HCT116 (cell line): ENCODE data around the gene LYRM4. TPM values are rescaled to one million over a fixed set of nuclear protein-coding genes. Genes with fewer than 3 reads are reported as not detected.

Experiments used
- ATAC-seq: fragments of 200-7000 bp; cut with Tn5 transposase; 2 replicates; pipeline ENCODE4 v1.9.1; 2020; ENCODE audit warnings: mild to moderate bottlenecking, moderate library complexity
- BruUV-seq: library from RNA; stranded (reverse); fragments of 400-500 nt; replicated peaks from 2 replicates; lab custom pipeline; 2021; lab: Mats Ljungman, UMichigan
- CTCF ChIA-PET: fragments of 300-600 bp; sonication (Branson Sonifier 250); formaldehyde crosslinking; loops from one replicate; lab custom pipeline; 2021; ENCODE audit warnings: antibody characterized with exemption; lab: Charles Lee
- POLR2A ChIA-PET: fragments of 300-600, 350-600 bp; sonication (Branson Sonifier 250); formaldehyde crosslinking; loops from one replicate; lab custom pipeline; 2021; ENCODE audit warnings: antibody characterized with exemption; lab: Charles Lee
- RAD21 ChIA-PET, 2 experiments: fragments of 300-600 bp; sonication (Branson Sonifier 250); formaldehyde crosslinking; loops; one replicate each; lab custom pipeline; 2023; ENCODE audit warnings: low total read pairs in 2 of 2; ENCODE audit not compliant: uncharacterized antibody in 2 of 2, unreplicated experiment in 2 of 2, low non-redundant PET in 1 of 2; lab: Charles Lee
- DNase-seq: peaks from one replicate; pipeline ENCODE4 v3.0.0-alpha.2; 2010; ENCODE audit warnings: low read depth, low spot score
- H2AFZ ChIP-seq: fragments of 200-600 bp; shearing (Covaris generic), sonication (generic); 2 replicates; pipeline ENCODE4 v1.6.1; 2017; ENCODE audit warnings: low read depth, mixed run types, mixed read lengths, antibody characterized with exemption, low read length; ENCODE audit not compliant: poor library complexity, severe bottlenecking
- H3K27ac ChIP-seq: 2 replicates; pipeline ENCODE4 v1.5.1; 2012; ENCODE audit warnings: low read depth, low read length
- H3K27me3 ChIP-seq: fragments of 200-600 bp; sonication (generic); 2 replicates; pipeline ENCODE4 v1.6.1; 2016; ENCODE audit warnings: mixed run types, low read length, mixed read lengths; ENCODE audit not compliant: insufficient read depth
- H3K36me3 ChIP-seq, 2 experiments: fragments of 200-500 bp in 1 of 2; fragments of 200-600 bp in 1 of 2; sonication (Bioruptor generic) in 1 of 2; sonication (generic) in 1 of 2; 2 replicates each; pipeline versions ENCODE4 v1.5.1 to v1.6.1; 2014 to 2016; ENCODE audit warnings: low read length in 2 of 2, inconsistent platforms in 1 of 2, mixed read lengths in 1 of 2, mixed run types in 1 of 2; ENCODE audit not compliant: insufficient read depth in 2 of 2, control insufficient read depth in 1 of 2
- H3K4me1 ChIP-seq, 2 experiments: fragments of 200-600 bp in 1 of 2; sonication (generic) in 1 of 2; 2 replicates each; pipeline versions ENCODE4 v1.5.1 to v1.6.1; 2012 to 2017; ENCODE audit warnings: low read length in 2 of 2, inconsistent platforms in 1 of 2, mild to moderate bottlenecking in 1 of 2, mixed read lengths in 1 of 2, mixed run types in 1 of 2, moderate library complexity in 1 of 2; ENCODE audit not compliant: insufficient read depth in 2 of 2, control insufficient read depth in 1 of 2
- H3K4me2 ChIP-seq: fragments of 200-600 bp; sonication (generic); 2 replicates; pipeline ENCODE4 v1.6.1; 2017; ENCODE audit warnings: mixed run types, low read length, mixed read lengths
- H3K4me3 ChIP-seq, 2 experiments: fragments of 200-600 bp in 1 of 2; sonication (generic) in 1 of 2; replicated peaks in 1 of 2; 2 replicates each; pipeline ENCODE4 v1.5.1; 2011 to 2016; ENCODE audit warnings: low read length in 2 of 2, control low read depth in 1 of 2, low read depth in 1 of 2, mild to moderate bottlenecking in 1 of 2, mixed read lengths in 1 of 2, mixed run types in 1 of 2
- H3K79me2 ChIP-seq: fragments of 200-600 bp; sonication (generic); 2 replicates; pipeline ENCODE4 v1.6.1; 2017; ENCODE audit warnings: mild to moderate bottlenecking, mixed run types, low read length, moderate library complexity, mixed read lengths; ENCODE audit not compliant: insufficient read depth
- H3K9ac ChIP-seq: fragments of 200-600 bp; sonication (generic); 2 replicates; pipeline ENCODE4 v1.6.1; 2016; ENCODE audit warnings: low read length, mixed read lengths
- H3K9me2 ChIP-seq: fragments of 200-600 bp; sonication (generic), shearing (Covaris generic); 2 replicates; pipeline ENCODE4 v1.6.1; 2017; ENCODE audit warnings: mixed run types, mild to moderate bottlenecking, moderate library complexity; ENCODE audit not compliant: insufficient read depth
- H3K9me3 ChIP-seq, 2 experiments: fragments of 200-500 bp in 1 of 2; fragments of 200-600 bp in 1 of 2; sonication (Bioruptor generic) in 1 of 2; sonication (generic) in 1 of 2; 2 replicates each; pipeline ENCODE4 v1.6.1; 2014 to 2017; ENCODE audit warnings: low read length in 2 of 2, mixed read lengths in 2 of 2, inconsistent platforms in 1 of 2, low read depth in 1 of 2, mild to moderate bottlenecking in 1 of 2, mixed run types in 1 of 2, moderate library complexity in 1 of 2; ENCODE audit not compliant: control insufficient read depth in 1 of 2, insufficient read depth in 1 of 2
- H4K20me1 ChIP-seq: fragments of 200-600 bp; sonication (generic), shearing (Covaris generic); 2 replicates; pipeline ENCODE4 v1.6.1; 2017; ENCODE audit warnings: mixed run types, mild to moderate bottlenecking, moderate library complexity; ENCODE audit not compliant: insufficient read depth
- CBX3 ChIP-seq: IDR thresholded peaks from 2 replicates; pipeline ENCODE4 v1.6.1; 2012; ENCODE audit warnings: low read depth
- CEBPB ChIP-seq: IDR thresholded peaks from 2 replicates; pipeline ENCODE4 v1.6.1; 2012; ENCODE audit warnings: low read depth
- EGR1 ChIP-seq: IDR thresholded peaks from 2 replicates; pipeline ENCODE4 v1.6.1; 2012; ENCODE audit warnings: low read depth
- ELF1 ChIP-seq: IDR thresholded peaks from 2 replicates; pipeline ENCODE4 v1.6.1; 2012; ENCODE audit warnings: low read depth, borderline replicate concordance
- EZH2 ChIP-seq: fragments of 200-600 bp; sonication (generic); IDR thresholded peaks from 2 replicates; pipeline ENCODE4 v1.6.1; 2017; ENCODE audit warnings: antibody characterized with exemption, mixed run types
- EZH2phosphoT487 ChIP-seq: fragments of 200-600 bp; IDR thresholded peaks from 2 replicates; pipeline ENCODE4 v1.6.1; 2018; ENCODE audit warnings: antibody characterized with exemption, borderline replicate concordance
- FOSL1 ChIP-seq: IDR thresholded peaks from 2 replicates; pipeline ENCODE4 v1.6.1; 2012; ENCODE audit warnings: low read depth
- MAX ChIP-seq: IDR thresholded peaks from 2 replicates; pipeline ENCODE4 v1.6.1; 2012
- POLR2A ChIP-seq: IDR thresholded peaks from 2 replicates; pipeline ENCODE4 v1.7.0; 2011; ENCODE audit warnings: borderline replicate concordance; ENCODE audit not compliant: insufficient read depth, insufficient read length; ENCODE audit errors: extremely low read depth
- POLR2AphosphoS5 ChIP-seq: IDR thresholded peaks from 2 replicates; pipeline ENCODE4 v1.6.1; 2011; ENCODE audit warnings: mild to moderate bottlenecking, low read depth, low read length, moderate library complexity
- RAD21 ChIP-seq: IDR thresholded peaks from 2 replicates; pipeline ENCODE4 v1.6.1; 2012; ENCODE audit warnings: low read depth, mild to moderate bottlenecking
- REST ChIP-seq: IDR thresholded peaks from 2 replicates; pipeline ENCODE4 v1.6.1; 2012; ENCODE audit warnings: low read depth
- SP1 ChIP-seq: IDR thresholded peaks from 2 replicates; pipeline ENCODE4 v1.6.1; 2012; ENCODE audit warnings: low read depth
- SRF ChIP-seq: IDR thresholded peaks from 2 replicates; pipeline ENCODE4 v1.6.1; 2012; ENCODE audit warnings: low read depth
- YY1 ChIP-seq: IDR thresholded peaks from 2 replicates; pipeline ENCODE4 v1.6.1; 2011; ENCODE audit warnings: low read length, low read depth, moderate library complexity, mild to moderate bottlenecking; ENCODE audit not compliant: insufficient replicate concordance; ENCODE audit errors: extremely low read depth
- ZFX ChIP-seq: fragments of 450-650 bp; IDR thresholded peaks from 2 replicates; pipeline ENCODE4 v1.6.1; 2017
- ZNF274 ChIP-seq: fragments of 200-500 bp; sonication (Bioruptor generic); IDR thresholded peaks from 2 replicates; pipeline ENCODE4 v1.6.1; 2014; ENCODE audit warnings: mild to moderate bottlenecking, low read depth, low read length, inconsistent platforms
- intact Hi-C: fragments of 100-400 bp; cut with micrococcal nuclease; formaldehyde crosslinking; loops from 2 replicates; pipeline ENCODE4 v1.10.0; 2022
- total RNA-seq: library from RNA; stranded (reverse); gene quantifications from one replicate; pipeline ENCODE4 v1.2.1, GENCODE V29; 2021; ENCODE audit not compliant: unreplicated experiment
- TF ChIP-seq, protein P1 (sequence below), 3 experiments: fragments of 200-600 bp in 1 of 3; sonication (generic) in 1 of 3; IDR thresholded peaks in 2 of 3; conservative IDR thresholded peaks in 1 of 3; 2 replicates each; pipeline ENCODE4 v1.5.1; 2012 to 2017; ENCODE audit warnings: low read depth in 2 of 3, low read length in 2 of 3, antibody characterized with exemption in 1 of 3, borderline replicate concordance in 1 of 3, control low read depth in 1 of 3, mild to moderate bottlenecking in 1 of 3, mixed read lengths in 1 of 3, mixed run types in 1 of 3, moderate library complexity in 1 of 3; ENCODE audit not compliant: insufficient read depth in 1 of 3
- TF ChIP-seq, protein P2 (sequence below): IDR thresholded peaks from 2 replicates; pipeline ENCODE4 v1.6.1; 2012
- TF ChIP-seq, protein P3 (sequence below): IDR thresholded peaks from 2 replicates; pipeline ENCODE4 v1.6.1; 2011; ENCODE audit warnings: mild to moderate bottlenecking, low read length, moderate library complexity; ENCODE audit not compliant: insufficient replicate concordance; ENCODE audit errors: extremely low read depth

LYRM4 gene
- total RNA-seq, 1 experiment from 2014 or later: 30.1 TPM

GRCh38 chr6:5208057-5208456 lies 52.7 kb downstream of the LYRM4 start:
- H3K4me3 ChIP-seq: no peak overlapping the region
- no peaks in the 10 kb centered on the region for H3K9me2 ChIP-seq
- H3K36me3 ChIP-seq: 0 out of 4 replicates have a peak, but pooled peaks cover 0 to under 1% of the 10 kb centered on the region in 2 experiments
- H3K9me3 ChIP-seq: no peaks in the 10 kb centered on the region
- H3K27ac ChIP-seq: no peak overlapping the region
- POLR2A ChIA-PET: no interaction called here
- no peak overlapping the region for H3K4me2 ChIP-seq
- intact Hi-C loops: no loop called here
- no peak for DNase-seq
- no peaks in the 10 kb centered on the region for H3K4me1 ChIP-seq
- ATAC-seq: no peak
- H3K9ac ChIP-seq: no peak overlapping the region
- peaks cover 14% of the 10 kb centered on the region; the same call in 1 of the 2 replicates for H3K79me2 ChIP-seq
- no TSS peak for BruUV-seq
- CTCF ChIA-PET: no interaction called here
- RAD21 ChIA-PET: interaction anchor here in 1 of 2 experiments (0.6 kb wide), 1 partner anchor 37 kb away, joined by 3 read pairs; no protein-coding TSS in a partner anchor
- no peak overlapping the region for H2AFZ ChIP-seq
- no peaks in the 10 kb centered on the region for H3K27me3 ChIP-seq
- TF ChIP-seq CBX3 (no peak), POLR2AphosphoS5 (no peak), SRF (no peak), MAX (no peak), YY1 (no peak), REST (no peak), SP1 (no peak), EZH2phosphoT487 (no peak), ELF1 (no peak), CEBPB (no peak), POLR2A (no peak), EZH2 (no peak), ZNF274 (no peak), RAD21 (no peak), FOSL1 (no peak), EGR1 (no peak), ZFX (no peak)
- TF ChIP-seq, protein P1, sequence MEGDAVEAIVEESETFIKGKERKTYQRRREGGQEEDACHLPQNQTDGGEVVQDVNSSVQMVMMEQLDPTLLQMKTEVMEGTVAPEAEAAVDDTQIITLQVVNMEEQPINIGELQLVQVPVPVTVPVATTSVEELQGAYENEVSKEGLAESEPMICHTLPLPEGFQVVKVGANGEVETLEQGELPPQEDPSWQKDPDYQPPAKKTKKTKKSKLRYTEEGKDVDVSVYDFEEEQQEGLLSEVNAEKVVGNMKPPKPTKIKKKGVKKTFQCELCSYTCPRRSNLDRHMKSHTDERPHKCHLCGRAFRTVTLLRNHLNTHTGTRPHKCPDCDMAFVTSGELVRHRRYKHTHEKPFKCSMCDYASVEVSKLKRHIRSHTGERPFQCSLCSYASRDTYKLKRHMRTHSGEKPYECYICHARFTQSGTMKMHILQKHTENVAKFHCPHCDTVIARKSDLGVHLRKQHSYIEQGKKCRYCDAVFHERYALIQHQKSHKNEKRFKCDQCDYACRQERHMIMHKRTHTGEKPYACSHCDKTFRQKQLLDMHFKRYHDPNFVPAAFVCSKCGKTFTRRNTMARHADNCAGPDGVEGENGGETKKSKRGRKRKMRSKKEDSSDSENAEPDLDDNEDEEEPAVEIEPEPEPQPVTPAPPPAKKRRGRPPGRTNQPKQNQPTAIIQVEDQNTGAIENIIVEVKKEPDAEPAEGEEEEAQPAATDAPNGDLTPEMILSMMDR (IDR thresholded peaks at IDR 0.05 in 2 of 3, conservative IDR thresholded peaks at IDR 0.05 in 1 of 3; ENCODE audit: borderline replicate concordance in 1 of 3, insufficient read depth in 1 of 3, low read depth in 2 of 3, low read length in 2 of 3): no peak
- TF ChIP-seq, protein P2, sequence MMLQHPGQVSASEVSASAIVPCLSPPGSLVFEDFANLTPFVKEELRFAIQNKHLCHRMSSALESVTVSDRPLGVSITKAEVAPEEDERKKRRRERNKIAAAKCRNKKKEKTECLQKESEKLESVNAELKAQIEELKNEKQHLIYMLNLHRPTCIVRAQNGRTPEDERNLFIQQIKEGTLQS: no peak
- TF ChIP-seq, protein P3, sequence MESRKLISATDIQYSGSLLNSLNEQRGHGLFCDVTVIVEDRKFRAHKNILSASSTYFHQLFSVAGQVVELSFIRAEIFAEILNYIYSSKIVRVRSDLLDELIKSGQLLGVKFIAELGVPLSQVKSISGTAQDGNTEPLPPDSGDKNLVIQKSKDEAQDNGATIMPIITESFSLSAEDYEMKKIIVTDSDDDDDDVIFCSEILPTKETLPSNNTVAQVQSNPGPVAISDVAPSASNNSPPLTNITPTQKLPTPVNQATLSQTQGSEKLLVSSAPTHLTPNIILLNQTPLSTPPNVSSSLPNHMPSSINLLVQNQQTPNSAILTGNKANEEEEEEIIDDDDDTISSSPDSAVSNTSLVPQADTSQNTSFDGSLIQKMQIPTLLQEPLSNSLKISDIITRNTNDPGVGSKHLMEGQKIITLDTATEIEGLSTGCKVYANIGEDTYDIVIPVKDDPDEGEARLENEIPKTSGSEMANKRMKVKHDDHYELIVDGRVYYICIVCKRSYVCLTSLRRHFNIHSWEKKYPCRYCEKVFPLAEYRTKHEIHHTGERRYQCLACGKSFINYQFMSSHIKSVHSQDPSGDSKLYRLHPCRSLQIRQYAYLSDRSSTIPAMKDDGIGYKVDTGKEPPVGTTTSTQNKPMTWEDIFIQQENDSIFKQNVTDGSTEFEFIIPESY: no peak
- no peaks in the 10 kb centered on the region for H4K20me1 ChIP-seq
